ENCODE measurements around the gene GLUD1. TPM values are rescaled to one million over a fixed set of nuclear protein-coding genes. Genes with fewer than 3 reads are reported as not detected.
A peak's percentile ranks its signal among the peaks of the same experiment; 100 is the strongest.

The GLUD1 gene
- total RNA-seq, 1 donor from 2014 or later = 96.6 TPM

DNA sequence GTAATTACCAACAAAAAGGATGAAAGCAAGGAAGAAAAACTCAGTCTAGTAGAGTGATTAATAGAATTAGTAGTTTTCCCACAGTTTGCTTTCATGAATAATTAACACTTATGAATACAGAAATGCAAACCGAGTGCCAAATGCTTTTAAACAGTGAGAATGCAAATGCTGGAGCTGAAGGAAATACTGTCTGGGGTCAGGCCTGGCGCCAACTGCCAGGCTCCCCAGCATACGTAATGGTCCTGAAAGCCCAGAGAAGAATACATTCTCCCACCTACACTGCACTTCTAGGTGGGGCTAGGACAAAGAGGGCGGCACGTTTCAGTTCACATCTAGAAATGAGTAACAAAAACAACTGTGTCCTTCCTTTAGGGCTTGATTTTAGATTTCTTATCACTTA, 30.0 kb downstream of the GLUD1 start:
- Mint-ChIP-seq H3K4me1 (ENCODE audit: low read depth, unreplicated experiment) (no peaks in the 10 kb centered on the region), H3K36me3 (ENCODE audit: low read depth, unreplicated experiment) (peaks cover 18% of the 10 kb centered on the region), H3K27me3 (ENCODE audit: low read depth, unreplicated experiment) (no peaks in the 10 kb centered on the region), H3K9me3 (ENCODE audit: unreplicated experiment) (no peaks in the 10 kb centered on the region), H3K27ac (ENCODE audit: unreplicated experiment) (no peak overlapping the region), H3K4me3 (ENCODE audit: unreplicated experiment) (no peak overlapping the region)
- no peak overlapping the region for H2AFZ ChIP-seq (ENCODE audit: low read depth, low read length)
- no peaks in the 10 kb centered on the region for H4K20me1 ChIP-seq (ENCODE audit: insufficient read depth, low read length)
- no peak for DNase-seq (ENCODE audit: low read depth)
- no peaks in the 10 kb centered on the region for H3K27me3 ChIP-seq (ENCODE audit: insufficient read depth, low read length)
- no peak for FAIRE-seq
- TF ChIP-seq CTCF (IDR thresholded peaks at IDR 0.05; ENCODE audit: insufficient read depth, low read depth, low read length) (no peak), EZH2 (IDR thresholded peaks at IDR 0.05; ENCODE audit: insufficient read depth, low read length) (no peak)
- no peaks in the 10 kb centered on the region for H3K79me2 ChIP-seq (ENCODE audit: insufficient read depth, low read length)
- H3K9me3 ChIP-seq (ENCODE audit: insufficient read depth, low read depth, low read length) = no peaks in the 10 kb centered on the region
- peaks cover 32% of the 10 kb centered on the region for H3K36me3 ChIP-seq (ENCODE audit: insufficient read depth, low read length)
- no peak overlapping the region for H3K4me3 ChIP-seq (ENCODE audit: insufficient read depth, low read depth, low read length)
- H3K9ac ChIP-seq (ENCODE audit: low read length) = no peak overlapping the region
- H3K4me2 ChIP-seq (ENCODE audit: low read length) = no peak overlapping the region
- no peak overlapping the region for H3K27ac ChIP-seq (ENCODE audit: low read depth, low read length)
- no peaks in the 10 kb centered on the region for H3K4me1 ChIP-seq (ENCODE audit: insufficient read depth, low read length)

GRCh38 chr10:87060280-87060928, 34.2 kb downstream of the GLUD1 start:
- no peaks in the 10 kb centered on the region for H3K27me3 Mint-ChIP-seq (ENCODE audit: low read depth, unreplicated experiment)
- DNase-seq (ENCODE audit: low read depth) (no peak), FAIRE-seq (peak; percentile 17)
- Histone ChIP-seq H3K36me3 (ENCODE audit: insufficient read depth, low read length) (peaks cover 43% of the 10 kb centered on the region), H3K9ac (ENCODE audit: low read length) (no peak overlapping the region), H2AFZ (ENCODE audit: low read depth, low read length) (no peak overlapping the region), H3K9me3 (ENCODE audit: insufficient read depth, low read depth, low read length) (no peaks in the 10 kb centered on the region), H3K4me3 (ENCODE audit: insufficient read depth, low read depth, low read length) (no peak overlapping the region), H3K79me2 (ENCODE audit: insufficient read depth, low read length) (no peaks in the 10 kb centered on the region), H3K27ac (ENCODE audit: low read depth, low read length) (no peak overlapping the region), H4K20me1 (ENCODE audit: insufficient read depth, low read length) (peaks cover under 1% of the 10 kb centered on the region), H3K27me3 (ENCODE audit: insufficient read depth, low read length) (no peaks in the 10 kb centered on the region), H3K4me1 (ENCODE audit: insufficient read depth, low read length) (peaks cover 2% of the 10 kb centered on the region), H3K4me2 (ENCODE audit: low read length) (no peak overlapping the region)
- no peak overlapping the region for H3K4me3 Mint-ChIP-seq (ENCODE audit: unreplicated experiment)
- TF ChIP-seq EZH2 (IDR thresholded peaks at IDR 0.05; ENCODE audit: insufficient read depth, low read length) = no peak
- no peak for TF ChIP-seq CTCF (IDR thresholded peaks at IDR 0.05; ENCODE audit: insufficient read depth, low read depth, low read length)
- H3K9me3 Mint-ChIP-seq (ENCODE audit: unreplicated experiment) = no peaks in the 10 kb centered on the region
- H3K4me1 Mint-ChIP-seq (ENCODE audit: low read depth, unreplicated experiment) = no peaks in the 10 kb centered on the region
- peaks cover 10% of the 10 kb centered on the region for H3K36me3 Mint-ChIP-seq (ENCODE audit: low read depth, unreplicated experiment)
- H3K27ac Mint-ChIP-seq (ENCODE audit: unreplicated experiment) = no peak overlapping the region

DNA sequence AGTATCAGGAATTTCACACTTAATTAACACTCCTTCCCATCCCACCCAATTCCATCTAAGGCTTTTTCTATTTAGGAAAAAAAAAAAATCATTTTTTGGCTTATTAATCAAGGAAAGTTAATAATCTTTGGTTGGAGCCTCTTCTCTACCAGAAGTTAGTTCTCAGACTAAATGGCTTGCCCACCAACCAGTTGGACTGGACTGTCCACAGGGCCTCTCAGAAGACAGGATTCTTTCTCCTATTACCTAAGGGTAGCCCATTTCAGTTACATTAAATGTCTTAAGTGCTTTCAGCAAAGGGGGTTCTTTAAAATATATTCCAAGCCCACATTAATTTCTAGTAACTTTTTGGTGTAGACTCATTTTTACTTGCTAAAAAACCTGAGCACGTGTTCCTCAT, 35.2 kb downstream of the GLUD1 start:
- H3K4me1 ChIP-seq (ENCODE audit: insufficient read depth, low read length) = peaks cover 10% of the 10 kb centered on the region
- no peak overlapping the region for H2AFZ ChIP-seq (ENCODE audit: low read depth, low read length)
- FAIRE-seq (no peak), DNase-seq (ENCODE audit: low read depth) (no peak)
- Mint-ChIP-seq H3K27ac (ENCODE audit: unreplicated experiment) (no peak overlapping the region), H3K4me3 (ENCODE audit: unreplicated experiment) (no peak overlapping the region), H3K9me3 (ENCODE audit: unreplicated experiment) (no peaks in the 10 kb centered on the region), H3K27me3 (ENCODE audit: low read depth, unreplicated experiment) (no peaks in the 10 kb centered on the region), H3K4me1 (ENCODE audit: low read depth, unreplicated experiment) (no peaks in the 10 kb centered on the region), H3K36me3 (ENCODE audit: low read depth, unreplicated experiment) (peaks cover 10% of the 10 kb centered on the region)
- no peak overlapping the region for H3K4me3 ChIP-seq (ENCODE audit: insufficient read depth, low read depth, low read length)
- H3K79me2 ChIP-seq (ENCODE audit: insufficient read depth, low read length) = no peaks in the 10 kb centered on the region
- H3K27ac ChIP-seq (ENCODE audit: low read depth, low read length) = no peak overlapping the region
- peaks cover 39% of the 10 kb centered on the region for H3K36me3 ChIP-seq (ENCODE audit: insufficient read depth, low read length)
- no peak overlapping the region for H3K4me2 ChIP-seq (ENCODE audit: low read length)
- no peaks in the 10 kb centered on the region for H3K27me3 ChIP-seq (ENCODE audit: insufficient read depth, low read length)
- H3K9ac ChIP-seq (ENCODE audit: low read length) = no peak overlapping the region
- no peaks in the 10 kb centered on the region for H3K9me3 ChIP-seq (ENCODE audit: insufficient read depth, low read depth, low read length)
- TF ChIP-seq CTCF (IDR thresholded peaks at IDR 0.05; ENCODE audit: insufficient read depth, low read depth, low read length) = no peak
- TF ChIP-seq EZH2 (IDR thresholded peaks at IDR 0.05; ENCODE audit: insufficient read depth, low read length) = no peak
- H4K20me1 ChIP-seq (ENCODE audit: insufficient read depth, low read length) = peaks cover 9% of the 10 kb centered on the region

All from astrocyte (in vitro differentiated cells and primary cell).